GM19025 (cell line): ENCODE results near the gene CPHXL2.

Source experiments
- ATAC-seq: cut with Tn5 transposase; IDR thresholded peaks from one replicate; pipeline ENCODE4 v1.9.1; 2021; ENCODE audit warnings: mild to moderate bottlenecking, low read depth, moderate library complexity; ENCODE audit not compliant: unreplicated experiment

CPHXL2 gene

DNA sequence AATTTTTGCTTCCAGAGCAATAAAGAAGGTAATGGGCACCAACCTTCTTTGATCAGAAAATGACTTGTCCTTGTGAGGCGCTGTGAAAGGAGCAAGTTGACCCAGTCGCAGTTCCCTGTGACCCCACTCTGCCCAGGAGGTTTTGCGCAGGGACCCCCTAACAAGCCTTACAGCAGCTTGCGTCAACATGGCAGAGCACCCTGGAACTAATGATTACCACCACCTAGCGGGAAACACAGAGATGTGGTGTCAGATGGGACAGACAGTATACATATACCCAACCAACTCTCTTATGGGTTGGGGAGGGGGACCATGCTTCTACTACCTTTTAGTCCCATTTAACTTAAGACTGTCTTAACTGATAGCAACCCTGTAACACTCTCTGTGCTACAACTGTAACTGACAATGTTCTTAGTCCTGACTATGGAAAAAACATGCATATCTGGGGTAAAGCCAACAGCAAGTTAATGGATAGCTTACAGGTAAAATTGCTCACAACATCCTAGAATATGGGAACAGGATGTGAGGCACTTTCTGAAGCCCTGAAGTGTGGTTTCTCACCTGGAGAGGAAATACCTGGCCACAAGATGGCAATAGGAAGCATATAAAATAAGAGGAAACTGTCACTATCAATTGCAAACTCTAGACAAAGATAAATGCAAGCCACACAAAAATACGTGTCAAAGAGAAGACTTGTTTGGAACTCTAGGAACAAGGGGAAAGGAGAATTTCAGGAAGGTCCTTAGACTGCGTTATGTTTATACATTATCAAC, 32.4 kb downstream of the CPHXL2 start:
- no peak for ATAC-seq

GRCh38 chr16:75640598-75640997, 36.2 kb downstream of the CPHXL2 start:
- no peak for ATAC-seq

- ATAC-seq = no peak
Measured at GRCh38 chr16:75635036-75635435, 41.8 kb downstream of the CPHXL2 start.

DNA sequence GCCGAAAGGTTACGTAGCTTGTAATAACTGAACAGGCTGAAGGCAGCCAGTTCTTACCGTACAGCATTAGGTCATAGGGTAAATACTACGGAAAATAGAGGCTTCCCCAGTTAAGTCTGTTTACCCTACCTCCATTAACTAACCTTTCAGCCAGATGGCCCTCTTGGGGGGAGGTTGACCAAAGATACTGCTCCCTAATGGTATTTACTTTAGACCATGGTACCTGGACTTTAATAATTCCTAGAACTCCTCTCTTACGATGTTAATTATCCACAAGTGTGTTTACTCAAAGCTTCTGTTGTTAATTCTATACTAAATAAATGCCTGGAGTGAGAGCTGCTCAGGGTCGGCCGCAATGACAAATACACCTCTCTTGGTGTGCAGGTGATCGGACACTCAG, 44.0 kb downstream of the CPHXL2 start:
- no peak for ATAC-seq

DNA sequence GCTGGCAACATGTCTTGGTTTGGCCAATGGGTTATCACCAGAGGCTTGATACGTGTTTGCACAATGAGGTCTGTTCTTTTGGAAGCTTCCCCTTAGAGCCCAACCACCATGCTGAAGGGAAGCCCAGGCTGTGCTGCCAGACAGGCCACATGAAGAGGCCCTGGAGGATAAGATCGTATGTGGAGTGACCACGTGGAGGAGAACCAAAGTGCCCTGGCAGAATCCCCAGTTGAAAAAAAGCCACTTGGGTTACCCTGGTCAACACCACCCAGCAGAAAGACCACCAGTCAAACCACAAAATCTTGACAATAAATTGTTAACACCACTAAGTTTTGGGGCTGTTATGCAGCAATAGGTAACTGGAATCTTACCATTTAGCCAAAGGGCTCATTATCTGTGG, 46.8 kb downstream of the CPHXL2 start:
- no peak for ATAC-seq

- ATAC-seq = no peak
Measured at GRCh38 chr16:75629132-75629531, 47.7 kb downstream of the CPHXL2 start.

DNA sequence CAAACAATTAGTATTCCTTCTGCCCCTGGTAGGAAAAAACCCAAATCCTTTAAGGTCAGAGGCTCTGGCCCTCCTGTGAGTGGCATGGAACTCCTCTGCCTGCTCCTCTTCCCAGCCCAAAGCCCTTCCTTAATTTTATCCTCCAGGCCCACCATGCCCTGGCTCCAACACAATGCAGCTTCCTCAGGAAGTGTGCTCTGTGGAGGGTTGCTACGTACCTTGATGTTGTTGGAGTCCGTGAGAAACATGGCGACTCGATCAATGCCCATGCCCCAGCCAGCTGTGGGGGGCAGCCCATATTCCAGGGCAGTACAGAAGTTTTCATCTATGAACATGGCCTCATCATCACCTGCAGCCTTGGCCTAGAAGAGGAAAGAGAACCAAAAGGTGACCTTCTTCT, 48.5 kb downstream of the CPHXL2 start:
- no peak for ATAC-seq

GRCh38 chr16:75627851-75628250, 49.0 kb downstream of the CPHXL2 start:
- no peak for ATAC-seq

- no peak for ATAC-seq
Measured at GRCh38 chr16:75626806-75627205, 50.0 kb downstream of the CPHXL2 start.

DNA sequence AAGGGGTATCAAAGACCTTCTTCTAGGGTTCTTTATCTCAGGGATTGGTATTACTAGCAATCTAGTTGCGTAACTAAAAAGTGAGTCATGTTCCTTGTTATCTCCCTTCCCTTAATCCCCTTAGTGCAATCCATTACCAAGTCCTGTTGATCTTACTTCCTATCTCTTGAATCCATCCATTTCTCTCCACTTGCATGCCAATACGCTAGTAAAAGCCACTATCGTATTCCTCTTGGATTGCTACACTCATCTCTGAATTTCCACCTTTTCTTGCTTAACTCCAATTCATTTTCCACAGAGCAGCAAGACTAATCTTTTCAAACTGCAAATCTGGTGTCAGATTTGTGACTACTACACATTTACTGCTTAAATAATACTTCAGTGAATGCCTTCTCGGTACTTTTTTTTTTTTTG, 51.9 kb downstream of the CPHXL2 start:
- no peak for ATAC-seq

GRCh38 chr16:75622761-75623605, 53.8 kb downstream of the CPHXL2 start, which contains the start of gene ADAT1:
Gene ADAT1, minus strand, starts transcription at chr16:75623281. Its CDS starts 2,482 bp downstream, at chr16:75620799.
- ATAC-seq = peak; percentile 89

DNA sequence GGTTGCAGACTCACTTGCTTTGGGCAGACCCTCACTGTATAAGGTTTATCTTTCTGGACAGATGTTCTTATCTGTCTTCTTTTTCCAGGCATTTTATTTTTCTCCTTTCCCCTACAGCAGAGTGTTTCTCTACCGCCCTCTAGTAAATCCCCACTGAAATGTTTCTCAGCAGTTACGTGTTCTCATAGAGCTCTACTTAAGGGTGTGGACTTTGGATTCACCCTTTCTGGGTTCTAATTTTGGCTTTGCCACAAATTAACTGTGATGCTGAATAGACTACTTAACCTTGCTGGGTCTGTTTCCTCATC, 55.7 kb downstream of the CPHXL2 start:
- no peak for ATAC-seq

DNA sequence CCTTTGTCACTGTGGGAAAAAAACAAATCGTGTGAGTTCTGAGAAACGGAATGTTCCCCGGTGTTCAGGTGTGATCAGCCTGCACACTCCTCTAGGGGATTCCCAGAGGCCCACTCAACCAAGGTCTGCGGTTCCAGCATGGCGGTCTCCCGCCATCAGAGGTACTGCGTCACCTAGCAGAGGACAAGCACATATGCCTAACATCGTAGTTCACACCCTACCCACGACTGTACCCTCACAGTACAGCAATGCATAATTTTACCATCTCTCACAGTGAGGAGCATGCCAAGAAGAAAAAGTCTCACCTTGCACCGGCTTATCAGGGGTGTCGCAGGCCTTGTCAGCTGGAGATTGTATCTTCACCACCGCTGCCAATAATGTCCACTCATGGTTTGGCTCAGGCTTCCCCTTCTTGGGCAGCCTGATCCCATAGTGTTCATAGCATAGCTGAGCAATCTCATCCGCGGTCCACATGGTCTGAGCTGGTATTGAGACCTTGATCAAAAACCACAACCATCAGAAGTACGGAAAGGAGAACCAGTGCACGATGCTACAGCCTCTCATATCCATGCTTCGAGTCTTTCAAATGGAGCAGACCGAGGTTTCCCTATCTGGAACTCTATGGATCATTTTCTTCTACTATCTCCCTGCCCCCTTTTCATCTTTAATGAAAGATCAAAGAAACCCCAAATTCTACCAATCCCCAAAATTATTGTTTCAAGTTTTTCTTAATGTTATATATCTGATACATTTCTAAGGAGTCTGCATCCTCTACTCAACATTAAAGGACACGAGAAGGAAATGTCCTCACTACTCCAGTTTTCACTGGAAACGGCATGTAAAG, 56.3 kb downstream of the CPHXL2 start:
- no peak for ATAC-seq

DNA sequence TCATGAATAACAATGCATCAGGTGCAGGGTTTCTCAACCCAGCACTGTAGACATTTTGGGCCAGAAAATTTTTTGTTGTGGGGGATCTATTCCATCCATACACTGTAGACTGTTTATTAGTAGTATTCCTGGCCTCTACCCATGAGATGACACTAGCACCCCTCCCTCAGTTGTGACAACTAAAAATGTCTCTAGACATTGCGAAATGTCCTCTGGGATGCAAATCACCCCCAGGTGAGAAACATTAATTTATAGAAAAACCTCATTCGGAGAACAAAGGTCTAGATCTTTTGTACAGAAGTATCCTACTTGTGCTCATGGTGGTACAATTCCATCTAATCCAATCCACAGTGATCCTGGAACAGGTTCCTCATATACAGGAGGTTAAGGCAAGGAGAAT, 58.0 kb downstream of the CPHXL2 start:
- ATAC-seq = no peak

GRCh38 chr16:75617121-75617520, 59.7 kb downstream of the CPHXL2 start:
- no peak for ATAC-seq

GRCh38 chr16:75616521-75617010, 60.2 kb downstream of the CPHXL2 start:
- no peak for ATAC-seq

- no peak for ATAC-seq
Measured at GRCh38 chr16:75615619-75616018, 61.2 kb downstream of the CPHXL2 start.

GRCh38 chr16:75614066-75614897, 62.5 kb downstream of the CPHXL2 start:
- ATAC-seq = no peak
